Skeletal muscle satellite cell (primary cell): ENCODE data around the gene MAP3K14.
A peak's percentile ranks its signal among the peaks of the same experiment; 100 is the strongest.
"Not testable (repeated sequence)": the region's sequence is repeated elsewhere in the genome, so short reads cannot be mapped to it uniquely, and the experiment has no call there.

ENCODE experiments used
- H3K27me3 ChIP-seq: 2 replicates; pipeline ENCODE4 v1.7.0; 2013; ENCODE audit warnings: low read length; ENCODE audit not compliant: control insufficient read depth, insufficient read depth
- H3K36me3 ChIP-seq: 2 replicates; pipeline ENCODE4 v1.7.0; 2013; ENCODE audit warnings: mild to moderate bottlenecking, control low read depth, low read length; ENCODE audit not compliant: insufficient read depth
- H3K4me1 ChIP-seq: 2 replicates; pipeline ENCODE4 v1.7.0; 2013; ENCODE audit warnings: low read length; ENCODE audit not compliant: control insufficient read depth, insufficient read depth
- H3K4me2 ChIP-seq: 2 replicates; pipeline ENCODE4 v1.7.0; 2013; ENCODE audit warnings: mild to moderate bottlenecking, low read length
- H3K4me3 ChIP-seq: 2 replicates; pipeline ENCODE4 v1.7.0; 2013; ENCODE audit warnings: low read length
- H3K9ac ChIP-seq: 2 replicates; pipeline ENCODE4 v1.7.0; 2013; ENCODE audit warnings: mild to moderate bottlenecking, low read depth, low read length, moderate library complexity
- H3K9me3 ChIP-seq: replicated peaks from 2 replicates; pipeline ENCODE4 v1.7.0; 2013; ENCODE audit warnings: mild to moderate bottlenecking, control low read depth, low read length

MAP3K14 gene

GRCh38 chr17:45305530-45306087 is 11.2 kb downstream of the MAP3K14 start:
- Histone ChIP-seq H3K9ac (peak overlapping the region; percentile 47), H3K4me3 (no peak overlapping the region), H3K36me3 (peaks cover 32% of the 10 kb centered on the region), H3K9me3 (no peaks in the 10 kb centered on the region), H3K4me2 (peak overlapping the region; percentile 50), H3K4me1 (peaks cover 65% of the 10 kb centered on the region), H3K27me3 (no peaks in the 10 kb centered on the region)

GRCh38 chr17:45302649-45303173 is 14.1 kb downstream of the MAP3K14 start:
- Histone ChIP-seq H3K27me3 (no peaks in the 10 kb centered on the region), H3K9ac (peak overlapping the region; percentile 46), H3K36me3 (peaks cover 19% of the 10 kb centered on the region), H3K4me1 (peaks cover 71% of the 10 kb centered on the region), H3K4me3 (no peak overlapping the region), H3K9me3 (no peaks in the 10 kb centered on the region), H3K4me2 (peak overlapping the region; percentile 65)

GRCh38 chr17:45302220-45302619 is 14.6 kb downstream of the MAP3K14 start:
- Histone ChIP-seq H3K4me1 (peaks cover 68% of the 10 kb centered on the region), H3K36me3 (peaks cover 21% of the 10 kb centered on the region), H3K4me2 (peak overlapping the region; percentile 65), H3K9ac (peak overlapping the region; percentile 46)
- not testable (repeated sequence) for H3K9me3 ChIP-seq, H3K27me3 ChIP-seq, H3K4me3 ChIP-seq

- Histone ChIP-seq H3K4me1 (peaks cover 68% of the 10 kb centered on the region), H3K4me3 (no peak overlapping the region), H3K9ac (no peak overlapping the region), H3K36me3 (peaks cover 27% of the 10 kb centered on the region), H3K4me2 (no peak overlapping the region), H3K27me3 (no peaks in the 10 kb centered on the region), H3K9me3 (no peaks in the 10 kb centered on the region)
These were observed 15.1 kb downstream of the MAP3K14 start for GRCh38 chr17:45301674-45302073.

GRCh38 chr17:45300060-45300751 is 16.6 kb downstream of the MAP3K14 start:
- H3K9me3 ChIP-seq = no peaks in the 10 kb centered on the region
- H3K27me3 ChIP-seq = no peaks in the 10 kb centered on the region
- H3K4me3 ChIP-seq = no peak overlapping the region
- H3K36me3 ChIP-seq = peaks cover 33% of the 10 kb centered on the region
- peaks cover 68% of the 10 kb centered on the region for H3K4me1 ChIP-seq
- H3K4me2 ChIP-seq = no peak overlapping the region
- no peak overlapping the region for H3K9ac ChIP-seq

- H3K9me3 ChIP-seq = no peaks in the 10 kb centered on the region
- peaks cover 70% of the 10 kb centered on the region for H3K4me1 ChIP-seq
- H3K36me3 ChIP-seq = peaks cover 28% of the 10 kb centered on the region
- H3K4me2 ChIP-seq = no peak overlapping the region
- no peak overlapping the region for H3K4me3 ChIP-seq
- no peak overlapping the region for H3K9ac ChIP-seq
- H3K27me3 ChIP-seq = no peaks in the 10 kb centered on the region
These were observed 17.5 kb downstream of the MAP3K14 start for GRCh38 chr17:45299361-45299760.

- H3K9ac ChIP-seq = no peak overlapping the region
- no peaks in the 10 kb centered on the region for H3K9me3 ChIP-seq
- H3K4me1 ChIP-seq = peaks cover 75% of the 10 kb centered on the region
- peaks cover 27% of the 10 kb centered on the region for H3K36me3 ChIP-seq
- H3K4me2 ChIP-seq = no peak overlapping the region
- H3K27me3 ChIP-seq = no peaks in the 10 kb centered on the region
- H3K4me3 ChIP-seq = no peak overlapping the region
These were observed 18.1 kb downstream of the MAP3K14 start for GRCh38 chr17:45298546-45299285.

- H3K9me3 ChIP-seq = no peaks in the 10 kb centered on the region
- peaks cover 38% of the 10 kb centered on the region for H3K36me3 ChIP-seq
- H3K4me1 ChIP-seq = peaks cover 77% of the 10 kb centered on the region
- H3K4me3 ChIP-seq = no peak overlapping the region
- H3K4me2 ChIP-seq = no peak overlapping the region
- H3K27me3 ChIP-seq = no peaks in the 10 kb centered on the region
- H3K9ac ChIP-seq = no peak overlapping the region
These were observed 20.0 kb downstream of the MAP3K14 start for GRCh38 chr17:45296833-45297124.

GRCh38 chr17:45296003-45296832 is 20.6 kb downstream of the MAP3K14 start:
- Histone ChIP-seq H3K9ac (no peak overlapping the region), H3K9me3 (no peaks in the 10 kb centered on the region), H3K4me1 (peaks cover 80% of the 10 kb centered on the region), H3K36me3 (peaks cover 44% of the 10 kb centered on the region), H3K4me3 (no peak overlapping the region), H3K27me3 (no peaks in the 10 kb centered on the region), H3K4me2 (peak overlapping the region; percentile 45)

GRCh38 chr17:45294506-45294905 is 22.3 kb downstream of the MAP3K14 start:
- peak overlapping the region; percentile 69 for H3K4me2 ChIP-seq
- peaks cover 61% of the 10 kb centered on the region for H3K36me3 ChIP-seq
- peaks cover 87% of the 10 kb centered on the region for H3K4me1 ChIP-seq
- peak overlapping the region; percentile 17 for H3K9ac ChIP-seq
- H3K27me3 ChIP-seq = no peaks in the 10 kb centered on the region
- H3K9me3 ChIP-seq = no peaks in the 10 kb centered on the region
- H3K4me3 ChIP-seq = no peak overlapping the region
